Trophoblast cell (in vitro differentiated cells and primary cell): ENCODE data around the gene PHF1.

Experiments used
- DNase-seq, 2 donors: peaks; one replicate each; pipeline ENCODE4 v3.0.0-alpha.2; 2016
- H2AFZ ChIP-seq: 2 replicates; pipeline ENCODE4 v1.6.1; 2013; ENCODE audit warnings: low read length, moderate library complexity, mild to moderate bottlenecking; ENCODE audit not compliant: insufficient read depth, poor library complexity
- H2AK5ac ChIP-seq: 2 replicates; pipeline ENCODE4 v1.6.1; 2013; ENCODE audit warnings: mild to moderate bottlenecking, low read length
- H2BK120ac ChIP-seq: 2 replicates; pipeline ENCODE4 v1.6.1; 2013; ENCODE audit warnings: low read length, mild to moderate bottlenecking, moderate library complexity; ENCODE audit not compliant: insufficient read depth, poor library complexity
- H2BK12ac ChIP-seq: 2 replicates; pipeline ENCODE4 v1.6.1; 2013; ENCODE audit warnings: mild to moderate bottlenecking, low read length, moderate library complexity
- H2BK5ac ChIP-seq: 2 replicates; pipeline ENCODE4 v1.6.1; 2013; ENCODE audit warnings: low read length, low read depth, moderate library complexity, mild to moderate bottlenecking; ENCODE audit not compliant: poor library complexity
- H3K14ac ChIP-seq: 2 replicates; pipeline ENCODE4 v1.6.1; 2013; ENCODE audit warnings: mild to moderate bottlenecking, low read length
- H3K18ac ChIP-seq: 2 replicates; pipeline ENCODE4 v1.6.1; 2013; ENCODE audit warnings: mild to moderate bottlenecking, low read length
- H3K23ac ChIP-seq: 2 replicates; pipeline ENCODE4 v1.6.1; 2013; ENCODE audit warnings: low read length
- H3K27ac ChIP-seq: 2 replicates; pipeline ENCODE4 v1.5.1; 2013; ENCODE audit warnings: low read depth, mild to moderate bottlenecking, inconsistent platforms, low read length, moderate library complexity
- H3K27me3 ChIP-seq: 2 replicates; pipeline ENCODE4 v1.6.1; 2013; ENCODE audit warnings: inconsistent platforms, mild to moderate bottlenecking, low read length, moderate library complexity; ENCODE audit not compliant: insufficient read depth
- H3K36me3 ChIP-seq, 2 experiments: 1 replicate in 1 of 2; 2 replicates in 1 of 2; pipeline ENCODE4 v1.6.1; 2013; ENCODE audit warnings: low read length in 2 of 2, mild to moderate bottlenecking in 2 of 2, moderate library complexity in 1 of 2; ENCODE audit not compliant: insufficient read depth in 2 of 2, control insufficient read depth in 1 of 2
- H3K4ac ChIP-seq: 2 replicates; pipeline ENCODE4 v1.6.1; 2013; ENCODE audit warnings: low read depth, mild to moderate bottlenecking, low read length, moderate library complexity
- H3K4me1 ChIP-seq, 2 experiments: 1 replicate in 1 of 2; 2 replicates in 1 of 2; pipeline ENCODE4 v1.6.1; 2013; ENCODE audit warnings: low read length in 2 of 2, mild to moderate bottlenecking in 2 of 2, moderate library complexity in 1 of 2; ENCODE audit not compliant: insufficient read depth in 2 of 2, control insufficient read depth in 1 of 2
- H3K4me2 ChIP-seq: 2 replicates; pipeline ENCODE4 v1.6.1; 2013; ENCODE audit warnings: inconsistent platforms, mild to moderate bottlenecking, low read length, moderate library complexity
- H3K4me3 ChIP-seq: 2 replicates; pipeline ENCODE4 v1.5.1; 2013; ENCODE audit warnings: mild to moderate bottlenecking, low read depth, low read length, inconsistent platforms
- H3K79me1 ChIP-seq: one replicate; pipeline ENCODE4 v1.6.1; 2013; ENCODE audit warnings: low read length
- H3K79me2 ChIP-seq: 2 replicates; pipeline ENCODE4 v1.6.1; 2013; ENCODE audit warnings: low read length, mild to moderate bottlenecking; ENCODE audit not compliant: control insufficient read depth, insufficient read depth, poor library complexity
- H3K9ac ChIP-seq: 2 replicates; pipeline ENCODE4 v1.6.1; 2013; ENCODE audit warnings: mild to moderate bottlenecking, low read length
- H3K9me3 ChIP-seq: 2 replicates; pipeline ENCODE4 v1.6.1; 2013; ENCODE audit warnings: low read depth, mild to moderate bottlenecking, control low read depth, inconsistent platforms, low read length; ENCODE audit not compliant: insufficient read depth
- H4K12ac ChIP-seq: 2 replicates; pipeline ENCODE4 v1.6.1; 2013; ENCODE audit warnings: low read depth, mild to moderate bottlenecking, low read length, moderate library complexity
- H4K8ac ChIP-seq: 2 replicates; pipeline ENCODE4 v1.6.1; 2013; ENCODE audit warnings: low read depth, mild to moderate bottlenecking, low read length, moderate library complexity
- H4K91ac ChIP-seq: one replicate; pipeline ENCODE4 v1.6.1; 2013; ENCODE audit warnings: low read depth, mild to moderate bottlenecking, low read length, moderate library complexity
- WGBS: extraction: QIAGEN DNeasy Blood & Tissue Kit; methylation state at CpG from one replicate; pipeline ENCODE4 v1.1.7; 2013; ENCODE audit warnings: missing lambda C conversion rate; ENCODE audit not compliant: insufficient read length, insufficient coverage; ENCODE audit errors: extremely low coverage; 5-methylcytosine and 5-hydroxymethylcytosine counted together

Gene PHF1

GRCh38 chr6:33414592-33415271 lies 3.9 kb downstream of the PHF1 start:
- WGBS = no CpG with 5 or more reads among the region's 12 CpGs
- Histone ChIP-seq H3K27me3 (no peaks in the 10 kb centered on the region), H2AK5ac (no peak overlapping the region), H3K4ac (no peak overlapping the region), H3K18ac (no peak overlapping the region), H3K79me1 (peaks cover 24% of the 10 kb centered on the region), H3K79me2 (peaks cover 14% of the 10 kb centered on the region), H2BK12ac (no peak overlapping the region), H3K4me3 (no peak overlapping the region), H3K36me3 (peaks cover 38 to 42% of the 10 kb centered on the region in 2 experiments), H3K4me1 (peaks cover 16 to 24% of the 10 kb centered on the region in 2 experiments), H2BK5ac (no peak overlapping the region), H2AFZ (no peak overlapping the region), H4K8ac (no peak overlapping the region), H3K9ac (no peak overlapping the region), H3K14ac (no peak overlapping the region), H3K9me3 (no peaks in the 10 kb centered on the region), H3K4me2 (no peak overlapping the region), H4K12ac (no peak overlapping the region), H3K23ac (no peak overlapping the region), H2BK120ac (no peak overlapping the region), H4K91ac (no peak overlapping the region), H3K27ac (no peak overlapping the region)
- DNase-seq = no peak

- Histone ChIP-seq H2AFZ (no peak overlapping the region), H3K23ac (no peak overlapping the region), H2AK5ac (no peak overlapping the region), H3K18ac (no peak overlapping the region), H3K4me3 (no peak overlapping the region), H3K4me1 (peaks cover 17 to 26% of the 10 kb centered on the region in 2 experiments), H4K12ac (no peak overlapping the region), H2BK12ac (no peak overlapping the region), H3K79me2 (peaks cover 13% of the 10 kb centered on the region), H2BK120ac (no peak overlapping the region), H2BK5ac (no peak overlapping the region), H3K4ac (peak overlapping the region; percentile 19), H3K9me3 (no peaks in the 10 kb centered on the region), H3K27ac (no peak overlapping the region), H4K8ac (no peak overlapping the region), H3K4me2 (peak overlapping the region; percentile 27), H3K27me3 (no peaks in the 10 kb centered on the region), H3K9ac (no peak overlapping the region), H3K36me3 (peaks cover 38 to 42% of the 10 kb centered on the region in 2 experiments), H3K79me1 (peaks cover 22% of the 10 kb centered on the region), H3K14ac (no peak overlapping the region), H4K91ac (no peak overlapping the region)
- no CpG with 5 or more reads among the region's 9 CpGs for WGBS
- DNase-seq = no peak
Measured at GRCh38 chr6:33415831-33416230, 5.0 kb downstream of the PHF1 start.

DNA sequence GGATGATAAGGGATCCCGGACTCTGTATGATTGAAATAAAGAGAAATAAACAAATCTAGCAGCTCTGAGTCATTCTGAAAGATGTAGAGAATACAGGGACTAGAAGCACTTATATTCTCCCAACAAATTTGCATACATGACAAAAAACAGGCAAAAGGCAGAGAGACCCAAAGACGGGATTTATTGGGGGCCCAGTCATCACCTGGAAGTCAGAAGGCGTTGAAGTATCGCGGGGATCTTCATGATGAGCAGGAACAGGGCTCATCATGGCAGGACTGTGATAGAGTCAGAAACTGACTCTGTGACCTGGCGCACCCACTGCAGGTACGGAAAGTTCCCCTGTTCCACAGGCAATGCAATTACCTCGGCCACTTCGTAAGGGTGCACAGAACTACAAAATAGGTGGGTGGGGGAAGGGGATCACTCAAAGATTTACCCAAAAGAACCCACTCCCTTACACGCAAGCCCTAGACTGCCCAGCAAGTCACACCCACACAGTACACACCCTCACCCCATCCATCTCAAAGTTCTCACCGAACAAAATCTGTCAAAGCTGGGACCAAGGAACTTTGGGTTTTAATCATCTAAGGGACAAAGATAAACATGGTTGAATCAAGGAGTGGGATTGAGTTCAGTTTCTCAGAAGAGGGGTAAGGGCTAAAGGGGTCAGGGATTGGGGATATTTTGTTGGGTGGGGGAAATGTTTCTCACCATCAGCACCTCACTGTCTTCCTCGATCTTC lies 5.7 kb downstream of the PHF1 start:
- Histone ChIP-seq H2BK120ac (no peak overlapping the region), H3K4me3 (peak overlapping the region; percentile 77), H3K18ac (no peak overlapping the region), H3K14ac (no peak overlapping the region), H4K12ac (peak overlapping the region; percentile 13), H3K9ac (peak overlapping the region; percentile 78), H2BK5ac (no peak overlapping the region), H3K4me1 (peaks cover 17 to 25% of the 10 kb centered on the region in 2 experiments), H4K91ac (no peak overlapping the region), H2AK5ac (no peak overlapping the region), H4K8ac (no peak overlapping the region), H3K27ac (no peak overlapping the region), H3K4me2 (peak overlapping the region; percentile 92), H3K9me3 (no peaks in the 10 kb centered on the region), H3K79me2 (peaks cover 8% of the 10 kb centered on the region), H3K27me3 (no peaks in the 10 kb centered on the region), H2AFZ (no peak overlapping the region), H3K4ac (peak overlapping the region; percentile 72), H3K23ac (no peak overlapping the region), H2BK12ac (no peak overlapping the region), H3K36me3 (peaks cover 38 to 42% of the 10 kb centered on the region in 2 experiments), H3K79me1 (peaks cover 17% of the 10 kb centered on the region)
- DNase-seq = no peak
- no CpG with 5 or more reads among the region's 12 CpGs for WGBS

- H3K4me2 ChIP-seq = peak overlapping the region; percentile 92
- peak overlapping the region; percentile 65 for H2BK5ac ChIP-seq
- peak overlapping the region; percentile 24 for H2AFZ ChIP-seq
- H3K18ac ChIP-seq = peak overlapping the region; percentile 87
- peak overlapping the region; percentile 90 for H3K4ac ChIP-seq
- peak overlapping the region; percentile 86 for H4K8ac ChIP-seq
- H4K12ac ChIP-seq = peak overlapping the region; percentile 79
- DNase-seq = peak in 1 of 2 donors; percentile 57
- H3K4me3 ChIP-seq = peak overlapping the region; percentile 77
- H2AK5ac ChIP-seq = peak overlapping the region; percentile 97
- no peaks in the 10 kb centered on the region for H3K27me3 ChIP-seq
- H3K14ac ChIP-seq = peak overlapping the region; percentile 92
- H4K91ac ChIP-seq = peak overlapping the region; percentile 89
- H3K23ac ChIP-seq = no peak overlapping the region
- H3K79me2 ChIP-seq = peaks cover 8% of the 10 kb centered on the region
- peak overlapping the region; percentile 68 for H3K27ac ChIP-seq
- peak overlapping the region; percentile 20 for H2BK120ac ChIP-seq
- H3K9ac ChIP-seq = peak overlapping the region; percentile 78
- peaks cover 17 to 24% of the 10 kb centered on the region in 2 experiments for H3K4me1 ChIP-seq
- H3K79me1 ChIP-seq = peaks cover 17% of the 10 kb centered on the region
- H3K9me3 ChIP-seq = no peaks in the 10 kb centered on the region
- WGBS = no CpG with 5 or more reads among the region's 25 CpGs
- peaks cover 36 to 40% of the 10 kb centered on the region in 2 experiments for H3K36me3 ChIP-seq
- no peak overlapping the region for H2BK12ac ChIP-seq
Measured at GRCh38 chr6:33417128-33417902, 6.5 kb downstream of the PHF1 start.
